Panc1 (cell line): ENCODE data around the gene PCCA. TPM values are rescaled to one million over a fixed set of nuclear protein-coding genes. Genes with fewer than 3 reads are reported as not detected.

Source experiments
- ATAC-seq: fragments of 200-7000 bp; cut with Tn5 transposase; 2 replicates; pipeline ENCODE4 v1.9.1; 2020; ENCODE audit warnings: mild to moderate bottlenecking, moderate library complexity
- BruUV-seq: library from RNA; stranded (reverse); fragments of 400-500 nt; replicated peaks from 2 replicates; lab custom pipeline; 2021; lab: Mats Ljungman, UMichigan
- CTCF ChIA-PET: fragments of 300-600 bp; sonication (Branson Sonifier 250); formaldehyde crosslinking; loops from one replicate; lab custom pipeline; 2022; ENCODE audit warnings: antibody characterized with exemption; lab: Charles Lee
- POLR2A ChIA-PET: fragments of 300-600 bp; sonication (Branson Sonifier 250); formaldehyde crosslinking; loops from one replicate; lab custom pipeline; 2022; ENCODE audit warnings: antibody characterized with exemption; lab: Charles Lee
- DNase-seq: peaks from one replicate; pipeline ENCODE4 v3.0.0-alpha.2; 2010; ENCODE audit warnings: low read depth, low spot score
- H3K27ac ChIP-seq: 2 replicates; pipeline ENCODE4 v1.5.1; 2011; ENCODE audit warnings: mild to moderate bottlenecking, low read length, inconsistent platforms
- H3K27me3 ChIP-seq: fragments of 200-500 bp; sonication (Bioruptor generic); 2 replicates; pipeline ENCODE4 v1.6.0; 2014; ENCODE audit warnings: low read length, inconsistent platforms; ENCODE audit not compliant: control insufficient read depth, insufficient read depth
- H3K36me3 ChIP-seq: fragments of 200-500 bp; sonication (Bioruptor generic); 2 replicates; pipeline ENCODE4 v1.5.1; 2014; ENCODE audit warnings: inconsistent platforms, mild to moderate bottlenecking, low read length, moderate library complexity; ENCODE audit not compliant: control insufficient read depth, insufficient read depth
- H3K4me1 ChIP-seq: 2 replicates; pipeline ENCODE4 v1.5.1; 2011; ENCODE audit warnings: inconsistent platforms, mild to moderate bottlenecking, low read length, moderate library complexity; ENCODE audit not compliant: control insufficient read depth, insufficient read depth
- H3K4me3 ChIP-seq, 2 experiments: 2 replicates each; pipeline ENCODE4 v1.5.1; 2011 to 2012; ENCODE audit warnings: low read depth in 2 of 2, low read length in 2 of 2, mild to moderate bottlenecking in 2 of 2, inconsistent platforms in 1 of 2, moderate library complexity in 1 of 2
- H3K9me3 ChIP-seq: fragments of 200-500 bp; sonication (Bioruptor generic); 2 replicates; pipeline ENCODE4 v1.5.1; 2014; ENCODE audit warnings: low read depth, mild to moderate bottlenecking, inconsistent platforms, low read length, moderate library complexity; ENCODE audit not compliant: control insufficient read depth, insufficient read depth
- POLR2AphosphoS5 ChIP-seq: IDR thresholded peaks from 2 replicates; pipeline ENCODE4 v1.6.1; 2012; ENCODE audit warnings: mild to moderate bottlenecking, low read depth, low read length, moderate library complexity
- SIN3A ChIP-seq: IDR thresholded peaks from 2 replicates; pipeline ENCODE4 v1.6.1; 2012; ENCODE audit warnings: low read depth, mild to moderate bottlenecking, low read length, moderate library complexity, borderline replicate concordance; ENCODE audit not compliant: insufficient read depth
- TCF7L2 ChIP-seq: IDR thresholded peaks from 2 replicates; pipeline ENCODE4 v1.6.1; 2011; ENCODE audit warnings: mild to moderate bottlenecking, low read depth, low read length, inconsistent platforms
- in situ Hi-C: cut with HindIII; loops from 2 replicates; pipeline ENCODE4 v1.10.0; 2016; ENCODE audit warnings: low sequenced_read_pairs, low pct_unique_long_range_greater_than_20kb
- intact Hi-C: fragments of 100-400 bp; cut with micrococcal nuclease; formaldehyde crosslinking; loops from one replicate; pipeline ENCODE4 v1.10.0; 2022; ENCODE audit not compliant: unreplicated experiment
- total RNA-seq: library from RNA; stranded (reverse); gene quantifications from one replicate; pipeline ENCODE4 v1.2.1, GENCODE V29; 2021; ENCODE audit not compliant: unreplicated experiment
- TF ChIP-seq, protein P1 (sequence below): fragments of 450-650 bp; IDR thresholded peaks from 2 replicates; pipeline ENCODE4 v1.5.1; 2017; ENCODE audit warnings: mild to moderate bottlenecking
- TF ChIP-seq, protein P2 (sequence below), 2 experiments: IDR thresholded peaks; 2 replicates each; pipeline ENCODE4 v1.6.1; 2011 to 2012; ENCODE audit warnings: low read depth in 2 of 2, control low read depth in 1 of 2, low read length in 1 of 2, mild to moderate bottlenecking in 1 of 2, moderate library complexity in 1 of 2; ENCODE audit not compliant: insufficient read depth in 1 of 2

Gene PCCA
- total RNA-seq, 1 experiment from 2014 or later, result 14.7 TPM

DNA sequence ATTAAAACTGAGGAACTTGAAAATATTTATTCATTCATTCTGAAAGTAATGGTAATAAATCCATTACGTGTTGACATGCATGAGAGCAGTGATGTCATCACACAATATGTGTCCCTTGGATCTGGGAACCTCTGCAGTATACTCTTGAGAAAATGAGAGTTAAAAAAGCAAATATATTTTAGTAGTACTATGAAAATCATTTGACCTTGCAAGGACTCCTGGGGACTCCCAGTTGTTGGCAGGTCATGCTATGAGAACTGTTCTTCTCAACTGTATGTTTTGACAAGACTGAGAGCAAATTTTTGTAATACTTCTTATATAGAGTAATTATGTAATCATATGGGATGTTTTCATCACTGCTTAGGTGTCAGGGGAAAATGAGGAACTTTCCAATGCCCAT lies 249.4 kb downstream of the PCCA start:
- CTCF ChIA-PET, result no interaction called here
- in situ Hi-C loops (no loop called here), intact Hi-C loops (no loop called here)
- no peak for DNase-seq
- ATAC-seq, result no peak
- no peaks in the 10 kb centered on the region for H3K9me3 ChIP-seq
- no peak overlapping the region for H3K27ac ChIP-seq
- BruUV-seq, result no TSS peak
- no peaks in the 10 kb centered on the region for H3K4me1 ChIP-seq
- POLR2A ChIA-PET, result no interaction called here
- H3K27me3 ChIP-seq, result no peaks in the 10 kb centered on the region
- H3K36me3 ChIP-seq, result no peaks in the 10 kb centered on the region
- TF ChIP-seq, protein P1, sequence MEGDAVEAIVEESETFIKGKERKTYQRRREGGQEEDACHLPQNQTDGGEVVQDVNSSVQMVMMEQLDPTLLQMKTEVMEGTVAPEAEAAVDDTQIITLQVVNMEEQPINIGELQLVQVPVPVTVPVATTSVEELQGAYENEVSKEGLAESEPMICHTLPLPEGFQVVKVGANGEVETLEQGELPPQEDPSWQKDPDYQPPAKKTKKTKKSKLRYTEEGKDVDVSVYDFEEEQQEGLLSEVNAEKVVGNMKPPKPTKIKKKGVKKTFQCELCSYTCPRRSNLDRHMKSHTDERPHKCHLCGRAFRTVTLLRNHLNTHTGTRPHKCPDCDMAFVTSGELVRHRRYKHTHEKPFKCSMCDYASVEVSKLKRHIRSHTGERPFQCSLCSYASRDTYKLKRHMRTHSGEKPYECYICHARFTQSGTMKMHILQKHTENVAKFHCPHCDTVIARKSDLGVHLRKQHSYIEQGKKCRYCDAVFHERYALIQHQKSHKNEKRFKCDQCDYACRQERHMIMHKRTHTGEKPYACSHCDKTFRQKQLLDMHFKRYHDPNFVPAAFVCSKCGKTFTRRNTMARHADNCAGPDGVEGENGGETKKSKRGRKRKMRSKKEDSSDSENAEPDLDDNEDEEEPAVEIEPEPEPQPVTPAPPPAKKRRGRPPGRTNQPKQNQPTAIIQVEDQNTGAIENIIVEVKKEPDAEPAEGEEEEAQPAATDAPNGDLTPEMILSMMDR, result no peak
- TF ChIP-seq TCF7L2 (no peak), SIN3A (no peak)
- no peak overlapping the region for H3K4me3 ChIP-seq

- ATAC-seq, result no peak
- no peak overlapping the region for H3K4me3 ChIP-seq
- no peaks in the 10 kb centered on the region for H3K27me3 ChIP-seq
- intact Hi-C loops, result no loop called here
- H3K36me3 ChIP-seq, result no peaks in the 10 kb centered on the region
- H3K9me3 ChIP-seq, result no peaks in the 10 kb centered on the region
- ChIA-PET CTCF (no interaction called here), POLR2A (no interaction called here)
- TF ChIP-seq POLR2AphosphoS5 (no peak), TCF7L2 (no peak), SIN3A (no peak)
- TF ChIP-seq, protein P2, sequence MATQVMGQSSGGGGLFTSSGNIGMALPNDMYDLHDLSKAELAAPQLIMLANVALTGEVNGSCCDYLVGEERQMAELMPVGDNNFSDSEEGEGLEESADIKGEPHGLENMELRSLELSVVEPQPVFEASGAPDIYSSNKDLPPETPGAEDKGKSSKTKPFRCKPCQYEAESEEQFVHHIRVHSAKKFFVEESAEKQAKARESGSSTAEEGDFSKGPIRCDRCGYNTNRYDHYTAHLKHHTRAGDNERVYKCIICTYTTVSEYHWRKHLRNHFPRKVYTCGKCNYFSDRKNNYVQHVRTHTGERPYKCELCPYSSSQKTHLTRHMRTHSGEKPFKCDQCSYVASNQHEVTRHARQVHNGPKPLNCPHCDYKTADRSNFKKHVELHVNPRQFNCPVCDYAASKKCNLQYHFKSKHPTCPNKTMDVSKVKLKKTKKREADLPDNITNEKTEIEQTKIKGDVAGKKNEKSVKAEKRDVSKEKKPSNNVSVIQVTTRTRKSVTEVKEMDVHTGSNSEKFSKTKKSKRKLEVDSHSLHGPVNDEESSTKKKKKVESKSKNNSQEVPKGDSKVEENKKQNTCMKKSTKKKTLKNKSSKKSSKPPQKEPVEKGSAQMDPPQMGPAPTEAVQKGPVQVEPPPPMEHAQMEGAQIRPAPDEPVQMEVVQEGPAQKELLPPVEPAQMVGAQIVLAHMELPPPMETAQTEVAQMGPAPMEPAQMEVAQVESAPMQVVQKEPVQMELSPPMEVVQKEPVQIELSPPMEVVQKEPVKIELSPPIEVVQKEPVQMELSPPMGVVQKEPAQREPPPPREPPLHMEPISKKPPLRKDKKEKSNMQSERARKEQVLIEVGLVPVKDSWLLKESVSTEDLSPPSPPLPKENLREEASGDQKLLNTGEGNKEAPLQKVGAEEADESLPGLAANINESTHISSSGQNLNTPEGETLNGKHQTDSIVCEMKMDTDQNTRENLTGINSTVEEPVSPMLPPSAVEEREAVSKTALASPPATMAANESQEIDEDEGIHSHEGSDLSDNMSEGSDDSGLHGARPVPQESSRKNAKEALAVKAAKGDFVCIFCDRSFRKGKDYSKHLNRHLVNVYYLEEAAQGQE (IDR thresholded peaks at IDR 0.05; ENCODE audit: insufficient read depth in 1 of 2, low read depth in 2 of 2, low read length in 1 of 2), result no peak
- TF ChIP-seq, protein P1, result no peak
- no TSS peak for BruUV-seq
- H3K27ac ChIP-seq, result no peak overlapping the region
- no peaks in the 10 kb centered on the region for H3K4me1 ChIP-seq
- in situ Hi-C loops, result no loop called here
- no peak for DNase-seq
These were observed 250.6 kb downstream of the PCCA start for GRCh38 chr13:100339411-100339940.
